ENCODE data around the gene IFFO2.

- TF ChIP-seq CTCF (IDR thresholded peaks at IDR 0.05) (no peak), POLR2A (IDR thresholded peaks at IDR 0.05) (no peak), EP300 (IDR thresholded peaks at IDR 0.05; ENCODE audit: low read depth) (no peak)
These were observed 8.9 kb downstream of the IFFO2 start for GRCh38 chr1:18947570-18947969.

Measured in transverse colon (tissue), 3 donors.